ENCODE results near the gene SLC52A3. TPM values are rescaled to one million over a fixed set of nuclear protein-coding genes. Genes with fewer than 3 reads are reported as not detected.

SLC52A3 gene
- total RNA-seq, 4 donors from 2014 or later: 0.33 to 0.66 (median 0.45) TPM

DNA sequence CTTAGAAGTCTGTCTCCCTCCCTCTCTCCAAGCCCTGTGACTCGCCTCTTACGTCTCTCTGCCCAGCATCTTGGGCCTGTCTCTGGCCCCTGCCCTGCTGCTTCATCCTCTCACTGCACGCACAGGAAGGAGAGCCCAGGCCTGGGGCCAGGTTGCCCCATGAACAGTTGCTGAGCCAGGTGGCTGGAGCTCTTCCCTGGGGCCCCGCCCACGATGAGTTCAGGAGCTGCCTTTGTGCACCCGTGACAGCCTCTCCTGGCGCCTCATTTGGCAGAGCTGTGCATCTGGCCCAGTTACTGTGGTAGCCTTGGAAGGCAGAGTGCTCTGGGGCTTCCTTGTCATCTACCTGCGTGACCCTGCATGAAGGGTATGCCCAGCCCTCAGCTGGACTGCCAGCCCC lies 44.5 kb downstream of the SLC52A3 start:
- TF ChIP-seq, protein P1, sequence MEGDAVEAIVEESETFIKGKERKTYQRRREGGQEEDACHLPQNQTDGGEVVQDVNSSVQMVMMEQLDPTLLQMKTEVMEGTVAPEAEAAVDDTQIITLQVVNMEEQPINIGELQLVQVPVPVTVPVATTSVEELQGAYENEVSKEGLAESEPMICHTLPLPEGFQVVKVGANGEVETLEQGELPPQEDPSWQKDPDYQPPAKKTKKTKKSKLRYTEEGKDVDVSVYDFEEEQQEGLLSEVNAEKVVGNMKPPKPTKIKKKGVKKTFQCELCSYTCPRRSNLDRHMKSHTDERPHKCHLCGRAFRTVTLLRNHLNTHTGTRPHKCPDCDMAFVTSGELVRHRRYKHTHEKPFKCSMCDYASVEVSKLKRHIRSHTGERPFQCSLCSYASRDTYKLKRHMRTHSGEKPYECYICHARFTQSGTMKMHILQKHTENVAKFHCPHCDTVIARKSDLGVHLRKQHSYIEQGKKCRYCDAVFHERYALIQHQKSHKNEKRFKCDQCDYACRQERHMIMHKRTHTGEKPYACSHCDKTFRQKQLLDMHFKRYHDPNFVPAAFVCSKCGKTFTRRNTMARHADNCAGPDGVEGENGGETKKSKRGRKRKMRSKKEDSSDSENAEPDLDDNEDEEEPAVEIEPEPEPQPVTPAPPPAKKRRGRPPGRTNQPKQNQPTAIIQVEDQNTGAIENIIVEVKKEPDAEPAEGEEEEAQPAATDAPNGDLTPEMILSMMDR (IDR thresholded peaks at IDR 0.05; ENCODE audit: low read depth): no peak

DNA sequence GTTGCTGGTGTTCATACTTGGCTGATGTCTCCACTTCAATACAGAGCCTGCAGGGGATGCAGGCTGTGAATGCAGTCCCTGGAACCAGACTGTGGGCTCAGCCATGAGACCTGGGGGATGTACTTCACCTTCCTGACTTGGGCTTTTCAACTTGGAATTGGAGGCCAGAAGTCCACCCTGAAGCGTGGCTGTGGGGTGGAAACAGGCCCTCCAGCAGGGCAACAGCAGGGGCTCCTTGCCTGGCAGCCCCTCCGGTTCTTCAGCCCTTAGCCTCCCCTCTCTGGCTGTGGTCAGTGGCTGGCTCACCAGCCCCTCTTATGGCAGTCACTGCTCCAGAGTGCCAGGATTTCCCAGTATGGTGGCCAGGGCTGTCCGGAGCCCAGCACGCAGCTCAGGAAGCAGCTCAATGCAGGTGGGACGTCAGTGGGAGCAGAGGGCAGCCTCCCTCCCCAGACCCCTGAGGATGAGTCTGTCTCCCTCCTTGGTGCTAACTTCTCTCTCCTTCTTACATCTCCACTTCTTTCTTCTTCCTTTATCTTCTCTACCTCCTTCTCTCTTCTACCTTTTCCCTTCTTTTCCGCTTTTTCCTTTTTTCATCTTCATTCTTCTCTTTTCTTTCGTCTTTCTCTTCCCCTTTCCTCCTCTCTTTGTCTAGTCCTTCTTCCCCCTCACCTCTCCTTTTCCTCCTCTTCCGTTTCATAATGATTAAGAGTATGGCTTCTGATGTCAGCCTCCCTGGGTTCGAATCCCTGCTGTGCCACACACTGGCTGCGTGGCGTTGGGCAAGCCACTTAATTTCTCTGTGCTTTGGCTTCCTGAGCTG lies 45.3 kb downstream of the SLC52A3 start:
- TF ChIP-seq, protein P1 (IDR thresholded peaks at IDR 0.05; ENCODE audit: low read depth): no peak

DNA sequence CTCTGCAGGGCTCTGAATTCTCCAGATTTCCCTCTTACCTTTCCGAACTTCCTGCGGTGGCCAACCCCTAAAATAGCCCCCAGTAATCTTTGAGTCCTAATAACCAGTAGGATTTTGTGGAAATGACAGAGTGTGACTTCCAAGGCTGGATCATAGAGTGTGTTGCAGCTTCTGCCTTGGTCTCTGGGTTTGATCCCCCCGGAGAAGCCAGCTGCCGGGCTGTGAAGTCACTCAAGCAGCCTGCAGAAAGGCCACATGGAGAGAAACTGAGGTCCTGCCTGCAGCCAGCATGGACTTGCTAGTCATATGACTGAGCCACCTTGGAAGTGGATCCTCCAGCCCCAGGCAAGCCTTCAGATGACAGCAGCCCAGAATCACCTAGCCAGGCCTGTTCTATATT lies 46.4 kb downstream of the SLC52A3 start:
- TF ChIP-seq, protein P1 (IDR thresholded peaks at IDR 0.05; ENCODE audit: low read depth): no peak

DNA sequence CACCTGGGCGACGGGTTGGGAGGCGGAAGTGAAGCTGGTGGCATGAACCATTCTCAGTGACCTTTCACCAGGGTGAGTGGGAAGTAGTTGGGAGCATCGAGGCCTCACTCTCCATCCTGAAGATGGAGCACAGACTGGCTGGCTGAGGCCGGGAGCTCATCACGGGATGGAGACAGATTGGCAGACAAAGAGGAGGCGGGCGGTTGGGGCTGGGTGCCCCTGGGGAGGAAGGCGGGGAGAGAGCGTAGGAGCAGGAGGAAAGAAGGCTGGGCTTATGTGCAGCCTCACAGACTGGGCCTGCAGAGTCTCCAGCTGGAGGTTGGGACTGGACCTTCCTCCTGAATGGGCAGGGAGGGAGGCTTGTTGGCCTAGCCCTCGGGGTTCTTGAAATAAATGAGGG lies 48.5 kb downstream of the SLC52A3 start:
- TF ChIP-seq, protein P1 (IDR thresholded peaks at IDR 0.05; ENCODE audit: low read depth): no peak

DNA sequence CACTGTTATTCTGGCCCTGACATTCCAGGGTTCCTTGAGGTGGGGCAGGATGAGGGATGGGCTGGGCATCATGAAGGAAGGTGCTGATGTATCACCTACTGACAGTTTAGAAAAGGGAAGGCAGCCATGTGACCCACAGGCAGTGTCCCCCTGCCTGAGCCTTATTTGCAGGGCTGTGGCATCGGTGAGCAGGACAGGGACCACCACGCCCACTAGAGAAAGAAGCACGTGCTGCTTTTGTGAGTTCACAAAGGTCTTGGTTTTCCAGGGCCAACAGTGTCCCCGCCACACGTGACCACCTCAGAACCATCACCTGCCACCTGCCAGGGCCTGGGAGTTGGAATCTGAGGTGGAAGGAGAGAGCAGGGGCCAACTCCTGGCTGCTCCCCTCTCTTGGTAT lies 49.2 kb downstream of the SLC52A3 start:
- TF ChIP-seq, protein P1 (IDR thresholded peaks at IDR 0.05; ENCODE audit: low read depth): no peak

DNA sequence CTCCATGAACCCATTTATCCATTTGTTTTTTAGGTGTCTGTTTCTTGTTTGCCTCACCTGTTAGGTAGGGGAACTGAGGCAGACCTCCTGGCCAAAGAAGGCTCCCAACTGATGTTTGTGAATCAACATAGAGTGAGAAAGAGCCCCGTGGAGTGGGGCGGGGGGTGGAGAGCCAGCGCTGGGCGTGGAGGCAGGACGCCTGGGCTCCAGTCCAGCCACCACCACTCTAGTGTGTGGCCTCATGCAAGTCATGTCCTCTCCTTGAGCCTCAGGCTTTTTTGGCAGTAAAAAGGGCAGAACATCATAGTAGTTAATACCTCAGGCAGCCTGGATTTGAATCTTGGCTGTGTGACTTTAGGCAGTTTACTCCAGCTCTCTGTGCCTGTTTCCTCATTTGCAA lies 50.5 kb downstream of the SLC52A3 start:
- TF ChIP-seq, protein P1 (IDR thresholded peaks at IDR 0.05; ENCODE audit: low read depth): no peak

DNA sequence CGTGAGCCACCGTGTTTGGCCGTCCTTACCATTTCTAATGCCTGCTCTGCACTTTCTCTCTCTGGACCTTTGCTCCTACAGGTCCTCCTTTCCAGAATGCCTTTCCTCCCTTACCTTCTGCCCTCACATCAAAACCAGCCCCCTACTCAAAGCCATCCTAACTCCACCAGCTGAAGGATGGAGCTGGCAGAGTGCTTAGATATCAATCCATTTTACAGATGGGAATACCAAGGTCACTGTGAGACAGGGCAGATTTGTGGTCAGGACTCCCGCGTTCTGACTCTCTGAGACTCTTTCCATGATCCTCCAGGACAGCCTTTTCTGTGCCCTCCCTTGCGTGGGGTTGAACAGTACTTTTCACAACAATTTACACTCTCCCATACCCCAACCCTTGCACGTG lies 51.0 kb downstream of the SLC52A3 start:
- TF ChIP-seq, protein P1 (IDR thresholded peaks at IDR 0.05; ENCODE audit: low read depth): no peak
